DMS114 treated with DMSO at 0.1 percent for 48 hours (cell line): Measurements from ENCODE around the gene KLC3.
"Not testable (repeated sequence)": the region's sequence is repeated elsewhere in the genome, so short reads cannot be mapped to it uniquely, and the experiment has no call there.

Experiments used
- DNase-seq: peaks from one replicate; lab custom pipeline; 2025; ENCODE audit not compliant: unreplicated experiment; lab: John Stamatoyannopoulos, UW

KLC3 gene

GRCh38 chr19:45340232-45340898 is at the start of gene KLC3:
Gene KLC3, plus strand, starts transcription at chr19:45340750. Its CDS starts 4,792 bp downstream, at chr19:45345542.
- no peak for DNase-seq

- DNase-seq, result no peak
Measured at GRCh38 chr19:45291834-45292233, 48.7 kb upstream of the KLC3 start.

- no peak for DNase-seq
Measured at GRCh38 chr19:45293682-45294081, 46.9 kb upstream of the KLC3 start.

- no peak for DNase-seq
Measured at GRCh38 chr19:45294291-45295029, 46.1 kb upstream of the KLC3 start.

- DNase-seq, result no peak
Measured at GRCh38 chr19:45295873-45296272, 44.7 kb upstream of the KLC3 start.

GRCh38 chr19:45296355-45296754 is 44.2 kb upstream of the KLC3 start:
- DNase-seq, result no peak

GRCh38 chr19:45297674-45298073 is 42.9 kb upstream of the KLC3 start:
- DNase-seq, result no peak

- no peak for DNase-seq
Measured at GRCh38 chr19:45298264-45298663, 42.3 kb upstream of the KLC3 start.

GRCh38 chr19:45299719-45300118 is 40.8 kb upstream of the KLC3 start:
- no peak for DNase-seq

- no peak for DNase-seq
Measured at GRCh38 chr19:45302416-45302815, 38.1 kb upstream of the KLC3 start.

GRCh38 chr19:45303269-45304060 is 37.1 kb upstream of the KLC3 start:
- no peak for DNase-seq

- DNase-seq, result no peak
Measured at GRCh38 chr19:45304141-45304926, 36.2 kb upstream of the KLC3 start.

GRCh38 chr19:45305007-45305406 is 35.5 kb upstream of the KLC3 start:
- DNase-seq, result no peak

- no peak for DNase-seq
Measured at GRCh38 chr19:45305421-45305820, 35.1 kb upstream of the KLC3 start.

- DNase-seq, result no peak
Measured at GRCh38 chr19:45306040-45306439, 34.5 kb upstream of the KLC3 start.

- no peak for DNase-seq
Measured at GRCh38 chr19:45306518-45307027, 34.0 kb upstream of the KLC3 start.

GRCh38 chr19:45307361-45307760 is 33.2 kb upstream of the KLC3 start:
- DNase-seq, result no peak

- not testable (repeated sequence) for DNase-seq
Measured at GRCh38 chr19:45309322-45309721, 31.2 kb upstream of the KLC3 start.

GRCh38 chr19:45311621-45312020 is 28.9 kb upstream of the KLC3 start:
- DNase-seq, result no peak

- DNase-seq, result not testable (repeated sequence)
Measured at GRCh38 chr19:45312285-45312684, 28.3 kb upstream of the KLC3 start.

GRCh38 chr19:45314708-45315245 is 25.8 kb upstream of the KLC3 start:
- DNase-seq, result no peak
